Globus pallidus (tissue), 1 donor: ENCODE measurements around the gene OPHN1.
"Not testable (repeated sequence)": the region's sequence is repeated elsewhere in the genome, so short reads cannot be mapped to it uniquely, and the experiment has no call there.

Experiments used
- DNase-seq: peaks from one replicate; pipeline ENCODE4 v3.0.0-alpha.2; 2015; ENCODE audit warnings: low spot score

The OPHN1 gene

DNA sequence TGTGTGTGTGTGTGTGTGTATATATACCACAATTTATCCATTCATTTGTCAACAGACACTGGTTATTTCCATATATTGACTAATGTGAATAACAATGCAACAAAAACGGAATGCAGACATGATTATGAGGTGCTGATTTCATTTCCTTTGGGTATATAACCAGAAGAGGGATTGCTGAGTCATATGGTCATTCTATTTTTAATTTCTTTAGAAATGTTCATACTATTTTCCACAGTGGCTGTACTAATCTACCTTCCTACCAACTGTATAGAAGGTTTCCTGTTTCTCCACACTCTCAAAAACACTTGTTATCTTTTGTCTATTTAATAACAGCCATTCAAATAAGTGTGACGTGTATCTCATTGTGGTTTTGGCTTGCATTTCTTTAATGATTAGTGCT is 269.9 kb downstream of the OPHN1 start:
- no peak for DNase-seq

GRCh38 chrX:68147848-68148247 is 285.4 kb downstream of the OPHN1 start:
- no peak for DNase-seq

- peak; percentile 44 for DNase-seq
Measured at GRCh38 chrX:68146054-68146453, 287.2 kb downstream of the OPHN1 start.

- no peak for DNase-seq
Measured at GRCh38 chrX:68139791-68140190, 293.5 kb downstream of the OPHN1 start.

DNA sequence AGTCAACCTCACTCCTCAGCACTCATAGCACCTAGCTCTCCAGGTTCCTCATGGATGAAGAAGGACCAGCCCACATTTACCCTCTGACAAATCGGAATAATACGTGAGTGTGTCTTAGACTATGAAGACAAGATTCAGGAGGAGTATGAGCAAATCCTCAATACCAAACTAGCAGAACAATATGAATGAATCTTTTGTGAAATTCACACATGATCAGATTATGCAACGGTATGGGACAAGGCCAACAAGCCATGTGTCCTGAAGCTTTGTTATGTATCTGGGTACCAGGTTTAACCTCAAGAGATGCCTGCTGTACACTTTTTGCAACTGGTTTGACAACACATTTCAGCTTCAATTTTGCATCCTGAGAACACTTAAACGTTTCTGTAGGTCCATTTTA is 300.1 kb downstream of the OPHN1 start:
- no peak for DNase-seq

GRCh38 chrX:68132749-68133148 is 300.5 kb downstream of the OPHN1 start:
- DNase-seq = no peak

DNA sequence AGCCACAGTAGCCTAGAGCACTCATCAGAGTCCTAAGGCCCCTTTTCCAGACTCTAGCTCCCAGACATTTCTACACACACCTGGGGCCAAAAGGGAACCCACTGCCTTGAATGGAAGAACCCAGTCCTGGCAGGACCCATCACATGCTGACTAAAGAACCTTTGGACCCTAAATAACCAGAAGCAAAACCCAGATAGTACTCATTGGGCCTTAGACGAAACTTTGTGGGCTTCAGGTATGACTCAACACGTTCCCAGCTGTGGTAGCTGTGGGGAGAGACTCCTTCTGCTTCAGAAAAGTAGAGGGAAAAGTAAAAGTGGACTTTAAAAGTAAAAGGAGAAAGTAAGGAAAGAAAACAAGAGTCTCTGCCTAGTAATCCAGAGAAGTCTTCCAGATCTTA is 311.5 kb downstream of the OPHN1 start:
- DNase-seq = no peak

DNA sequence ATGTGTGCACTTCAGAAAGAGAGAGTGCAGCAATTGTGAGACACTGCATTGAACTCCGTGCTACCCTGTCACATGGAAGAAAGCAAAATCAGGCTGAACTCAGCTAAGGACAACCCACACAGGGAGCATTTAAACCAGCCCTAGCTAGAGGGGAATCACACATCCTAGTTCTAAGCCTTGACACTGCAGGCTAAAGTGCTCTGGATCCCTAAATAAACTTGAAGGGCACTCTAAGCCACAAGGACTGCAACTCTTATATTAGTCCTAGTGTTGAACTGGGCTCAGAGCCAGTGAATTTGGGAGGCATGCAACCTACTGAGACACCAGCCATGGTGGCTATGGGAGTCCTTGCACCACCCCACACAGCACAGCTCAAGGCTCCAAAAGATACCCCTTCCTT is 311.9 kb downstream of the OPHN1 start:
- DNase-seq = no peak

- DNase-seq = no peak
Measured at GRCh38 chrX:68115371-68115770, 317.9 kb downstream of the OPHN1 start.

DNA sequence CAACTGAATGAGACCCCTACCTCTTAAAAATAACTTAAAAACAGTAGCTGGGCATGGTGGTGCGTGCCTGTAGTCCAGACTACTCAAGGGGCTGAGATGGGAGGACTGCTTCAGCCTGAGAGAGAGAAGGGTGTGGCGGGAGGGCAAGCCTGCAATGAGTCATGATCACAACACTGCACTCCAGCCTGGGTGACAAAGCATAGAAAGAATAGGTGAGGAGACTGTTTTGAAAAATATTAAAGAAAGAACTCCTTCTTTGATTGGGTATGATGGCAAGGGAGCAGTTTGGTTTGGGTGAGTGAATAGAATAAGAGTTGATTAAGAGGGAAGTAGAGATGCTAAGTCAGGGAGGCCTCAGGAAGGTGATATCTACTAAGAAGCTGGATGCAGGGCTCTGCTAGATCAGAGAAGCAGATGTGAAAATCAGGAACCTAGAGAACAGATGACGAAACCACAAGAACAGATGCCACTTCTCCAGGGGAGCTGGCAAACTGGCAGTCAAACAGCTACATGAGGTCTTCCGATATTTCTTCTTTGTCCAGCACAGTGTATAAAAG is 318.6 kb downstream of the OPHN1 start:
- no peak for DNase-seq

DNA sequence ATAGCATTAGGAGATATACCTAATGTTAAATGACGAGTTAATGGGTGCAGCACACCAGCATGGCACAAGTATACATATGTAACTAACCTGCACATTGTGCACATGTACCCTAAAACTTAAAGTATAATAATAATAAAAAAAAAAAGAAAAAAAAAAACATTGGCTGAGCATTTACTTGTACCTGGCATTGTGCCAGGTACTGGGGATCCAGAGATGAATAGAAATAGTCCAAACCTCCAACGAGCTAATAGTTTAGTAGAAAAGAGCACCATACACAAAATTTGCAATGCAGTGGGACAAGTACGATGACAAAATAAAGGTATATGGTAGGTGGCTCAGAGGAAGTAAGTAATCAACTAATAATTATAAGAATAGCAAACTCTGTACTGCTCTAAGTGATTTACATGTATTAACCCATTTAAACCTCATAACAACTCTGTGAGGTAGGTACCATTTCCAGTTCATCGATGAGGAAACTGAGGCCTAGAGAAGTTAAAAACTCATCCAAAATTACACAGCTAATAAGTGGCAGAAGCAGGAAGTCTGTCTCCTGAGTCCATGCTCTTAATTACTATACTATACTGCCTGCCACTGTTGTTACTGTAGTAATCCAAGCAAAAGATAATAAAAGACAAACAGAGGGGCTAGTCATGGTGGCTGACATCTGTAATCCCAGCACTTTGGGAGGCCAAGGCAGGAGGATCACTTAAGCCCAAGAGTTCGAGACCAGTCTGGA is 319.3 kb downstream of the OPHN1 start:
- no peak for DNase-seq

DNA sequence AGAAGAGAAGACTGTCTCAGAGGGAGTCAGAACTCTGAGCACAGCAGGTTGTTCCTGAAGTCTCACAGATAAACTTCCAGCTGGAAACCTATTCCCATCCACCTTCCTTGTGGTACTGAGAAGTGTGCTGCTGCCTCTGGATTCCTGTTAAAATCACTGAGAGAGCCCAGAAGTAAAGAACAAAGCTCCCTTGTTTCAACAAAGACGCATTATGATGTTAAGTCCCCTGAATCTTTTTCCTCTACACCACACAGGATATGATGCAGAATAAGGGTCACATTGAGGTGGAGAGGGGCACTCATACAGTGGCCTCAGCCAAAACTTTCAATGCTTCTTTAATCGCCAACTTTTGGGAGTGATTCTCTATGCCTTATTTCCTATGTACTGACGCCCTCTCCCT is 321.0 kb downstream of the OPHN1 start:
- DNase-seq = peak; percentile 16

DNA sequence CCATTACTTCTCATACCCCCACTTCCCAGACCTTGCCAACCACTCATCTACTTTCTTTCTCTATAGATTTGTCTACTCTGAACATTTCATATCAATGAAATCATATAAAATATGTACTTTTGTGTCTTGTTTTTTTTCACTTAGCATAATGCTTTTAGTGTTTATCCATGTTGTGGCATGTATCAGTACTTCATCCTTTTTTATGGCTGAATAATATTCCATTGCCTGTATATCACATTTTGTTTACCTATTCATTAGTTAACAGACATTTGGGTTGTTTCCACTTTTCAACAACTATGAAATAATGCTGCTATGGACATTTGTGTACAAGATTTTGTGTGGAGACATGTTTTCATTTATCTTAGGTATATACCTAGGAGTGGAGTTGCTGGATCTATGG is 324.1 kb downstream of the OPHN1 start:
- DNase-seq = no peak

- no peak for DNase-seq
Measured at GRCh38 chrX:68098431-68098830, 334.9 kb downstream of the OPHN1 start.

DNA sequence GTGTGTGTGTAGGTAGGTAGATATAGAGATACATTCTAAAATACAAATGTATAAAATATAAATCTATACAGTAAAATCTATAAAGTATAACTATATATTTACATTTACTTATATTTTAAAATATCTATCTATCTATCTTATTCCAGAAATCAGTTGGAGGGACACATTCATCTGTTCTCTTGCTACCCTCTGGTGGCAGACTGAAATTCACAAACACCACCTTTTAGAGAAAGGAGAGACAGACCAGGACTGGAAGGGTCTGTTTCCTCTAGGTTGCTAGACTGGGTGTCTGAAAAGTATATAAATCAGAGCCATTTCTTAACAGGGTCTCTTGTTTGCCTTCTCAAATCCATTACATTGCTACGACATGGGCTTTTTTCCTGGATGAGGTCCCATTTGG is 343.0 kb downstream of the OPHN1 start:
- DNase-seq = no peak

DNA sequence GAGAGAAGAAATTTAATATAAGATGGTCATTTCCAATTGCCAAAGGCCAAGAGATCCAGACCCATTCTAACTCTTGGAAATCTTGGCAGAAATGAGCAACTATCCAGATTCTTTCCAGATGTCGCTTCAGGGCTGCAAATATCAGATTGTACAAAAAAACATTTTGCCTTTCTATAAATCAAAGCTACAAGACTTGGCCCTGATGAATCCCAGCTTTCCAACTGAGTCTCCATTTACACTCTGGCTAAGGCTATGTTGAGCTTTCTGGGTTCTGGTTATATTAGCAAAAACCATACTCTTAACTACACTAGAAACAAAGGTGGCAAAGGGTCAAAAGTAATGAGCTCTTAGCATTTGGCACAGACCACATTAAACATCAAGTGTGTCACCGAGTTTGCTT is 345.8 kb downstream of the OPHN1 start:
- DNase-seq = no peak

GRCh38 chrX:68086709-68087108 is 346.6 kb downstream of the OPHN1 start:
- DNase-seq = no peak

DNA sequence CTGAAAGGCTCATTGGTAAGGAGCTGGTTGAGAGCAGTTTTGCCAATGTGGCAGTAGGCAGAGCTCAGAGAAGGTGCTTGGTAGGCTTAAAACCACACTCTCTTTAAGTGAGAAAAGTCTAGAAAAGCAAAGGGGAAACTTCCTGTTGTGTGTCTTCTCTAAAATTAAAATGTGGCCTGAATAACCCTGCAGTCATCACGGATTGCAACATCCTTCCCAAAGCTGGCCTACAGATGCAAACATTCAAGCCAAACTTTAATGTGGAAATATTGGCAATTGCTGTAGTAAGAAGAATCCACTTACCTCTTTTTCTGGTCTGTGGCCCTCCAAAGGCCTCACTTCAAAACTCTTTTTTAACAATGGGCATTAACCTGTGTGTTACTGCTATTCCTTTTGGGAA is 348.5 kb downstream of the OPHN1 start:
- DNase-seq = no peak

GRCh38 chrX:68083510-68083909 is 349.8 kb downstream of the OPHN1 start:
- DNase-seq = no peak

- no peak for DNase-seq
Measured at GRCh38 chrX:68079961-68080360, 353.3 kb downstream of the OPHN1 start.

DNA sequence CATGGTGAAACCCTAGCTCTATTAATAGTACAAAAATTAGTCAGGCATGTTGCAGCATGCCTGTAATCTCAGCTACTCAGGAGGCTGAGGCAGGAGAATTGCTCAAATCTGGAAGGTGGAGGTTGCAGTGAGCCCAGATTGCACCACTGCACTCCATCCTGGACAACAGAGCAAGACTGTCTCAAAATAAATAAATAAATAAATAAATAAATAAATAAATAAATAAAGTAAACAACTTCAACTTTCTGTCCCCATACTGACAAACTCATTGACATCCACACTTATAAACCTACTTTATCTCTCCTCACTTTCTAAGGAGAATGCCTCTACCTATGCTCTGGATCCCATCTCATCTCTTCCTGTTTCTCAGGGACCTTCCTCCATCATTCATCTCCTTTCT is 354.5 kb downstream of the OPHN1 start:
- DNase-seq = not testable (repeated sequence)

- no peak for DNase-seq
Measured at GRCh38 chrX:68077378-68077777, 355.9 kb downstream of the OPHN1 start.

- DNase-seq = no peak
Measured at GRCh38 chrX:68072041-68072440, 361.3 kb downstream of the OPHN1 start.

DNA sequence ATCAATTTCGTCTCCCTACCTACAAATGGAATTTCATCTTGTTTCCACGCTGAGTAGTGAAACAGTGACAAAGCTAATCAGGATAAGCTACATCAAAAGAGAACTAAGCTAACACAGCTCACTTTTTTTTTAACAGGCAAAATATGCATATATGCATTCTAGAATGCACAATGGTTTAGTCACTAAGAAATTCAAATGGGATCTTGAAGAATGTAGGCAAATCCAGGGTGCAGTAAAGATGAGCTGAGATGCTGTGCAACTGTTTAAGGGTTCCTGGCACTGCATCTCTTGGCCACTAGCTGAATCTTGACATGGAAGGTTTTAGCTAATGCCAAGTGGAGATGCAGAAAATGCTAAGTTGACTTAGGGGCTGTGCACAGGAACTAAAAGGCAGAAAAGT is 363.2 kb downstream of the OPHN1 start:
- not testable (repeated sequence) for DNase-seq
